ENCODE measurements around the gene ARMC10.
"Not testable (repeated sequence)": the region's sequence is repeated elsewhere in the genome, so short reads cannot be mapped to it uniquely, and the experiment has no call there.

ARMC10 gene

DNA sequence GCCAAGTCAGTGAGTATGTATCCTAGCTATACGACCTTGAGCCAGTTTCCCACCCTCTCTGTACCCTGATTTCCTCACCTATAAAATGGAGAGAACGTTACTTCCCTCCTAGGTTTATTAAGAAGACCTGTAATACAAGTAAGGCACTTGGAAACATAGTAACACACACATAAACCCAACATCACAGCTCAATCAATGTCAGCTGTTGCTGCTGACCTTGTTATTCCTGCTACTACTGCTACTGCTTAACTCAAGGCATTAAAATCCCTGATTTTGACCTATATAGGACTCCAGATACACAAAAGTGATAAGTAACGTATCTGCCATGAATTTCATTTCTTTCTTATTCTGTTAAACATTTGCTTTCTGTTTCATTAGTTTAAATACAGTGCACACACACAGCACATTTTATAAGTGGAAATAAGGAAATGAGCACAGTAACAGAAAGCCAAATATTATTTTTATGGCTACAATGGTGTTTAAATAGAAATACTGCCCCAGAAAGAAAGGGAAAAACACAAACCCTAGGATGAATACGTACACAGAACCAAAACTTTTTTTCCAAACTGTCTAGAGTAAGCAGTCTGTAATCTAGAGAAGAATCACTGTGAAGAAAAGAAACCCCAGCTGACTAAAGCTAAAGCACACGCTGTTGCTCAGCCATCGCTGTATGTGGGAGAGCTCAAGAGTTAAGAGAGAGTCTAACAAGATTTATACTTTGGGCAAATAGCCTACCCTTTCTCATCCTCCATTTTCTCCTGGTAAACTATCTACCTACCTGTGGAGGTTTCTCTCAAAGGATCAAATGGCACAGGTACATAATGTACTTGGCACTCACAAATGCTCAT lies 55.0 kb downstream of the ARMC10 start:
- DNase-seq: no peak

GRCh38 chr7:103130901-103131624 lies 56.1 kb downstream of the ARMC10 start:
- no peak for DNase-seq

DNA sequence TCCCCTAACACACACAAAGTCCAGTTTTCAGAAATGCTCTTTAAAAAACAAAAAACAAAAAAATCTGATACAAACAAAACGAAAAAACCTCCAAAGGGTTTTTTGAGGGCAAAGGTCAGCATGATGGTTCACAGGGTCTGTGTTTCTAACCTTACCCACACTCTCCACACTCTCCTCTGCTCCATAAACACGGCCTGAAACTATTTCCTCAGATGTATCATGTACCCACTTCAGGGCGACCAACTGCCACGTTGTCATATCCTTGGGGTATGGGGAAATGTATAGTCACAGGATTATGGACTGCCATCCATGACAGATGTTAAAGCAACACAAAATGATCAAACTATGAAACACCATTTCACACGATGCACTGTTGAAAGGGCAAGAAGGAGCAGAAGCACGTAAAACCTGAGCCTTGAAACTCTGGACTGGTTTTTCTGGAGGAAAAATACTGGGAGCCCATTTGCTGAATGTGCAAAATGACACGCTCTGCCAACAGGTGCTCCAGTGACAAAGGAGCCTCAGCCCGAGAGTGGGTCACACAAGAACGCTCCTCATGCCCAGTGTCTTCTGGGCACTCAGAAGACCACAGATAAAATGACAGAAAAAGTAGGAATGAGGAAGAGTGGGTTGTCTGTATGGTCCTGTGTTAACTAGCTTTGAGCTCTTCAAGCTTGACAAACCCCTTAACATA lies 58.2 kb downstream of the ARMC10 start:
- no peak for DNase-seq

DNA sequence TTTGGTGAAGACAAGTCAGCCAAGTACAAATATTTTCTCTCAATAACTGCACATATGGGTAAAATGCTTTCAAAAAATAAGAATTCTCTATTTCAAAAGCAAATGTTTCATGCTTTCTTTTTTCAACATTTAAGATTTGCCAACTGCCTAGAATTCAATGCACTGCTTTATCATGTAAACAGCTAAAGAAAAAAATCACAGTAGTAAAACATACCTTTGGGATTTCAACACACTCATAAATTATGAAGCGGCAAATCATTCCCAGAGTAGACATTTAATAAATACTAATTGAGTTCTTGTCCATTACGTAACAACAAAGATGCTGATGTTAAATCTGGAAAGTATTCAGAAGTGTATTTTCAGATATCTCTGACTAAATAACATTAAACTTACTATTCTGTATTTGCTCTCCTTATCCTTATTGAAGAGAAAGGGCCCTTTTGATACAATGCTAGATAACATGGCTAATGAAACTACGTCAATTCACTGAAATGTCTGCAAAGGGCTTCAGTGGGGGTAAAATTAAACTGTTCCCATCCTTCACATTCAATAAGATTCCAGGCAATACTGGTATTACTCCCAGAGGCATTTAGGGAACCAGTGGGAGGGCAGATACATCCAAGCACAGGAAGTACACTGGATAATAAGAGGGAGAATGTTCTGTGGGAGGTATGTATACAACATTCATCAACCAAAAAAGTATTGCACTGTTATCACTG lies 60.1 kb downstream of the ARMC10 start:
- no peak for DNase-seq

DNA sequence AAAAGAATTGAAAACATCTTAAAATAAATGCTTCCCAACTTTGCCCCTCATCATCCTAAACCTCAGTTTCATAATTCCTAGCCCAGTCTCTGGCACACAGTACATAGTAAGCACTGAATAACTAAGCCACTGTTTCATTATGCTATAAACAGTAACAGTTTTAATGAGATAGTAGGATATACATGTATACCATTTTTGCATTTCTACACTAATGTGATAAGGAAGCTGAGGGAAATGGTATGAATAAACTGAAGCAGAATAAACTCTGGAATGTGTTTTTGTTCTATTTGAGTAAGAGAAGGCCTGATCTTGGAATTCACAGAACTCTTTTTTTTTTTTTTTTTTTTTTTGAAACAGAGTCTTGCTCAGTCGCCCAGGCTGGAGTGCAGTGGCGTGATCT lies 65.1 kb downstream of the ARMC10 start:
- DNase-seq: no peak

- no peak for DNase-seq
These were observed 65.7 kb downstream of the ARMC10 start for GRCh38 chr7:103140685-103141084.

- DNase-seq: no peak
These were observed 66.9 kb downstream of the ARMC10 start for GRCh38 chr7:103141753-103142404.

DNA sequence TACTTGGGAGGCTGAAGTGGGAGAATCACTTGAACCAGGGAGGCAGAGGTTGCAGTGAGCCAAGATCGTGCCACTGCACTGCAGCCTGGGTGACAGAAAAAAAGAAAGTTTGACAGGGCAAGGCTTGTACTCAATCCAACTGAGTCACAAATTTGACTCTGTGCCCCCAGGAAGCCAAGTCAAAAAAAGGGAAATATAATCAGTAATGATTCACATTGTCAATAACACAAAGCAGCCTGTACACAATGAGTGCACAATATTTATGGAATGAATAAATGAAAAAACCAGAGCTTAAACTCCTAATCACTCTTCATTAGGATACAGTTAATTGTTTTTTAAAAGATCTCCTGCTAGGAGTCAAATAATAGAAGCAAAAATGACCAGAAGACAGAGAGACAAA lies 67.6 kb downstream of the ARMC10 start:
- no peak for DNase-seq

DNA sequence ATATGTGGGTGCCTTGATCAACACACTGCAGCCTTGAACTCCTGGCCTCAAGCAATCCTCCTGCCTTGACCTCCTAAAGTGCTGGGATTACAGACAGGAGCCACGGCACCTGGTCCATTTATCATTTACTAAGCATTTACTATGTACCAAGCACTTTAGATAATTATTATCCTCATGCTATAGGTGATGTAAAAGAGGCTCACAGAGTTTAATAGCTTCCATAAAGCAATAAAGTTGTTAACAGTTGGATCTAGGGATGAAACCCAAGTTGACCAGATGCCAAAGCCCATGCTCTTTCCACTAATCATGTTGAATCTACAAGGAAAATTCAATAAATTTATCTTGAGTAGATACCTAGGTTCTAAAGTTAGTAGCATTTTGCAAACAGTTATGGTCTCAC lies 68.9 kb downstream of the ARMC10 start:
- DNase-seq: no peak

GRCh38 chr7:103144754-103145153 lies 69.8 kb downstream of the ARMC10 start:
- not testable (repeated sequence) for DNase-seq

- no peak for DNase-seq
These were observed 73.4 kb downstream of the ARMC10 start for GRCh38 chr7:103148131-103148993.
